Muscle of leg (tissue), 11 donors: ENCODE results near the gene LHB. TPM values are rescaled to one million over a fixed set of nuclear protein-coding genes. Genes with fewer than 3 reads are reported as not detected.

Experiments used
- DNase-seq: peaks from one replicate; pipeline ENCODE4 v3.0.0; 2013
- H3K27ac ChIP-seq: one replicate; pipeline ENCODE4 v1.5.1; 2013; ENCODE audit warnings: mild to moderate bottlenecking, low read length, control low read depth
- H3K27me3 ChIP-seq: one replicate; pipeline ENCODE4 v1.6.1; 2013; ENCODE audit warnings: low read length; ENCODE audit not compliant: control insufficient read depth, insufficient read depth
- H3K36me3 ChIP-seq: one replicate; pipeline ENCODE4 v1.6.1; 2013; ENCODE audit warnings: low read length; ENCODE audit not compliant: control insufficient read depth, insufficient read depth
- H3K4me1 ChIP-seq: one replicate; pipeline ENCODE4 v1.6.1; 2013; ENCODE audit warnings: low read length; ENCODE audit not compliant: control insufficient read depth, insufficient read depth
- H3K4me3 ChIP-seq: one replicate; pipeline ENCODE4 v1.5.1; 2013; ENCODE audit warnings: low read length, control low read depth
- H3K9me3 ChIP-seq: replicated peaks from 2 replicates; pipeline ENCODE4 v1.6.1; 2013; ENCODE audit warnings: low read depth, low read length; ENCODE audit not compliant: control insufficient read depth
- WGBS: methylation state at CpG from one replicate; pipeline ENCODE4 v1.1.5; 2013; ENCODE audit warnings: missing lambda C conversion rate; ENCODE audit not compliant: insufficient coverage; 5-methylcytosine and 5-hydroxymethylcytosine counted together
- polyA plus RNA-seq, 8 donors: library from polyadenylated mRNA; unstranded; fragments of 120-200 nt; gene quantifications; one replicate each; pipeline versions ENCODE4 v1.2.1 to v1.2.3, GENCODE V29; 2013; ENCODE audit warnings: inconsistent platforms in 1 of 8, low replicate concordance in 1 of 8; ENCODE audit not compliant: insufficient read length in 8 of 8, insufficient read depth in 1 of 8
- total RNA-seq: library from RNA; stranded (reverse); fragments of 120-200 nt; gene quantifications from one replicate; pipeline ENCODE4 v1.2.4, GENCODE V29; 2013

Gene LHB
- total and polyA plus RNA-seq, 9 donors: not detected

GRCh38 chr19:48986211-48986610, 30.7 kb downstream of the LHB start:
- 92% methylated on average over 1 of the region's 3 CpGs for WGBS
- peaks cover 26% of the 10 kb centered on the region for H3K4me1 ChIP-seq
- H3K27ac ChIP-seq: no peak overlapping the region
- DNase-seq: no peak
- peaks cover 84% of the 10 kb centered on the region for H3K36me3 ChIP-seq
- no peaks in the 10 kb centered on the region for H3K9me3 ChIP-seq
- H3K4me3 ChIP-seq: no peak overlapping the region
- H3K27me3 ChIP-seq: no peaks in the 10 kb centered on the region

GRCh38 chr19:48985711-48986110, 31.2 kb downstream of the LHB start:
- 96% methylated on average over 13 of the region's 13 CpGs for WGBS
- no peak for DNase-seq
- no peaks in the 10 kb centered on the region for H3K9me3 ChIP-seq
- no peak overlapping the region for H3K27ac ChIP-seq
- peaks cover 21% of the 10 kb centered on the region for H3K4me1 ChIP-seq
- peaks cover 81% of the 10 kb centered on the region for H3K36me3 ChIP-seq
- no peak overlapping the region for H3K4me3 ChIP-seq
- no peaks in the 10 kb centered on the region for H3K27me3 ChIP-seq

DNA sequence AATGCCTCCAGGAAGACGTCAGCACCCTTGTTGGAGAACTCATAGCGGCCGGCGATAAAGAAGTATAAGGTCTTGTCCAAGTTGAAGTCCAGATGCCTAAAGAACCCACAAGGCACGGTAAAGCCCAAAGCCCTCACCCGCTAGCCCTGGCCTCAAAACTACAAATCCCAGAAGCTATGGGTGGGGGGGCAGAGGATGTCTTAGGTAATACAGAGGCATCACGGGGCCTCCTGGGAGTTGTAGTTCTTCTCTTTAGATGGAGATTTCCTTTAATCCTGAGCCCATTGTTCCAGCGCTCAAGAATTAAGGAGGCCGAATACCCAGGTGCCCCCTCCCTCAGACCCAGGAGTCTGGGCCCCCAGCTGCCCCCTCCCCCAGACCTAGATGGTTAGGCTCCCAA, 34.6 kb downstream of the LHB start:
- Histone ChIP-seq H3K27ac (no peak overlapping the region), H3K9me3 (no peaks in the 10 kb centered on the region), H3K36me3 (peaks cover 72% of the 10 kb centered on the region), H3K4me1 (peaks cover 17% of the 10 kb centered on the region), H3K27me3 (no peaks in the 10 kb centered on the region), H3K4me3 (no peak overlapping the region)
- DNase-seq: no peak
- WGBS: 80% methylated on average over 1 of the region's 9 CpGs

GRCh38 chr19:48977061-48977460, 39.8 kb downstream of the LHB start:
- Histone ChIP-seq H3K4me1 (peaks cover 17% of the 10 kb centered on the region), H3K27me3 (no peaks in the 10 kb centered on the region), H3K36me3 (peaks cover 62% of the 10 kb centered on the region), H3K4me3 (no peak overlapping the region), H3K9me3 (no peaks in the 10 kb centered on the region), H3K27ac (no peak overlapping the region)
- no peak for DNase-seq
- WGBS: 80% methylated on average over 1 of the region's 2 CpGs

- H3K36me3 ChIP-seq: peaks cover 61% of the 10 kb centered on the region
- H3K27me3 ChIP-seq: no peaks in the 10 kb centered on the region
- 91% methylated on average over 4 of the region's 13 CpGs for WGBS
- peaks cover 17% of the 10 kb centered on the region for H3K4me1 ChIP-seq
- no peak overlapping the region for H3K4me3 ChIP-seq
- H3K27ac ChIP-seq: no peak overlapping the region
- H3K9me3 ChIP-seq: no peaks in the 10 kb centered on the region
- DNase-seq: peak; percentile 66
Measured at GRCh38 chr19:48975947-48976847, 40.7 kb downstream of the LHB start.

DNA sequence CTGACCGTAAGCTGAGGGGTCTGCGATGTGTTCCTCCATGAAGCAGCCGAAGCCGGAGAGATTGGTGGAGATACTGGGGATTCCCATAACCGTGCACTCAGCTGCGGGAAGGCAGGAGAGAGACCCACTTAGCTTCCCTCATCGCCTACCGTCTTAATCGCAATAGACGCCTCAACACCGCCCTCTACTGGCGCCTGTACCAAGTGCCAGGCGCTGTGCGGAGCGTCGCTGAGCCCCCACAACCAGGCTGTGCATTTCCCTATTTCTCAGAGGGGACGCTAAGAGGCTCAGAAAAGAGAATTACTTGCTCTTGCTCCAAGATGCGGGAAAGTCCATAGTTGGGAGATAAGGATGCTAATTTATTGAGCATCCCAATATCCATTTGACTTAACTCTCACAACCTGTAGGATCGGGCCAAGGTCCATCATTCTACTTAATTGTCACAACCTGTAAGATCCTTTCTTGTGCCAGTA, 45.9 kb downstream of the LHB start:
- no peak overlapping the region for H3K4me3 ChIP-seq
- H3K4me1 ChIP-seq: peaks cover 8% of the 10 kb centered on the region
- H3K27me3 ChIP-seq: no peaks in the 10 kb centered on the region
- 0% methylated on average over 2 of the region's 19 CpGs for WGBS
- peak; percentile 86 for DNase-seq
- no peak overlapping the region for H3K27ac ChIP-seq
- peaks cover 72% of the 10 kb centered on the region for H3K36me3 ChIP-seq
- H3K9me3 ChIP-seq: no peaks in the 10 kb centered on the region

DNA sequence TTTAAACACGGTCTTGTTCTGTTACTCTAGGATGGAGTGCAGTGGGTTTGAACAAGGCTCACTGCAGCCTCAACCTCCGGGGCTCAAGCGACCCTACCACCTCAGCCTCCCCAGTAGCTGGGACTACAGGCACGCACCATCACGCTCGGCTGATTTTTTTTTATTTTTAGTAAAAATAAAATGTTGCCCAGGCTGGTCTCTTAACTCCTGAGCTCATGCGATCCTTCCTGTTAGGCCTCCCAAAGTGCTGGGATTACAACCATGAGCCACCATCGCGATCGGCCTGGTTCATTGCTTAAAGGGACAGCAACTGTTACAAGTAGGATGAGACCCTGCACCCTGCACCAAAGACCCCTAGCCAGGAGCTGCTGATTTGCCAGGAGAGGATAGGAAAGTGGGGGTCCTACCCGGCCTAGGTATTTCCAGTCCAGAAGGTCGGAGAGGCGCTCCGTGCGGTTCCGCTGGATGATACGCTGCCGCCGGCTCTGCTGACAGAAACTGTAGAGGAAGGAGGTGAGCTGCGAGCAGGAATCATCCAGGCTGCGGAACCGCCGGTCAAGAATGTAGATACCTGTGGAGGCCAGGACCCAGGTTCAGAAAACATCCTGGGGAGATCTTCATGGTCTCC, 46.6 kb downstream of the LHB start:
- H3K27ac ChIP-seq: no peak overlapping the region
- 89% methylated on average over 16 of the region's 23 CpGs for WGBS
- H3K9me3 ChIP-seq: no peaks in the 10 kb centered on the region
- peaks cover 71% of the 10 kb centered on the region for H3K36me3 ChIP-seq
- no peak for DNase-seq
- no peaks in the 10 kb centered on the region for H3K27me3 ChIP-seq
- no peak overlapping the region for H3K4me3 ChIP-seq
- H3K4me1 ChIP-seq: peaks cover 10% of the 10 kb centered on the region

- H3K27me3 ChIP-seq: no peaks in the 10 kb centered on the region
- 93% methylated on average over 32 of the region's 45 CpGs for WGBS
- H3K9me3 ChIP-seq: no peaks in the 10 kb centered on the region
- peaks cover 13% of the 10 kb centered on the region for H3K4me1 ChIP-seq
- H3K36me3 ChIP-seq: peaks cover 70% of the 10 kb centered on the region
- H3K27ac ChIP-seq: no peak overlapping the region
- no peak overlapping the region for H3K4me3 ChIP-seq
- DNase-seq: no peak
Measured at GRCh38 chr19:48969276-48970138, 47.4 kb downstream of the LHB start.

DNA sequence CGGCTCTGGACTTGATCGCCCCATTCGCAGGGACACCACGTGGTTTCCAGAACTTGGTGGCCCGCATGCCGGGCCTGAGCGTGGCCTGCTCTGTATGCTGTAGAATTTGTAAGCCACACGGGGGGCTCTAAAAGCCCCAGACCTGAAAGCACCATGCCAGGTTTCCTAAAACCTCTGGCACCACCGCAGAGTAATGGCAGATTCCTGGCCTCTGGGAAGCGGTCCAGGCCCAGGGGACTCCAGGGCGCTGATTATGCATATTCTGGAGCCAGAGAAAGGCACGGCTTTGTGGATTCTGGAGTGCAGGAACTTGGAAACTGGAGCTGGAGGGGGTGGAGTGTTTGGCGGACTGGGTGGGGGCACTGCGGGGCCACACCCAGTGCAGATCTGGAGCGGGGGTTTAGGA, 48.1 kb downstream of the LHB start:
- Histone ChIP-seq H3K27ac (no peak overlapping the region), H3K4me3 (no peak overlapping the region), H3K4me1 (peaks cover 20% of the 10 kb centered on the region), H3K27me3 (no peaks in the 10 kb centered on the region), H3K9me3 (no peaks in the 10 kb centered on the region), H3K36me3 (peaks cover 63% of the 10 kb centered on the region)
- 85% methylated on average over 14 of the region's 15 CpGs for WGBS
- DNase-seq: no peak
